Renal cortical epithelial cell (primary cell): ENCODE results near the gene JMJD6. TPM values are rescaled to one million over a fixed set of nuclear protein-coding genes. Genes with fewer than 3 reads are reported as not detected.
"Not testable (repeated sequence)": the region's sequence is repeated elsewhere in the genome, so short reads cannot be mapped to it uniquely, and the experiment has no call there.

Source experiments
- DNase-seq: peaks from one replicate; pipeline ENCODE4 v3.0.0-alpha.2; 2011; ENCODE audit warnings: low read depth
- total RNA-seq: library from RNA; depleted of rRNA; stranded (reverse); fragments of >200 nt; gene quantifications from 2 replicates; pipeline ENCODE4 v1.2.3, GENCODE V29; 2014

Gene JMJD6
- total RNA-seq, 1 donor from 2014 or later, result 18.2 TPM

DNA sequence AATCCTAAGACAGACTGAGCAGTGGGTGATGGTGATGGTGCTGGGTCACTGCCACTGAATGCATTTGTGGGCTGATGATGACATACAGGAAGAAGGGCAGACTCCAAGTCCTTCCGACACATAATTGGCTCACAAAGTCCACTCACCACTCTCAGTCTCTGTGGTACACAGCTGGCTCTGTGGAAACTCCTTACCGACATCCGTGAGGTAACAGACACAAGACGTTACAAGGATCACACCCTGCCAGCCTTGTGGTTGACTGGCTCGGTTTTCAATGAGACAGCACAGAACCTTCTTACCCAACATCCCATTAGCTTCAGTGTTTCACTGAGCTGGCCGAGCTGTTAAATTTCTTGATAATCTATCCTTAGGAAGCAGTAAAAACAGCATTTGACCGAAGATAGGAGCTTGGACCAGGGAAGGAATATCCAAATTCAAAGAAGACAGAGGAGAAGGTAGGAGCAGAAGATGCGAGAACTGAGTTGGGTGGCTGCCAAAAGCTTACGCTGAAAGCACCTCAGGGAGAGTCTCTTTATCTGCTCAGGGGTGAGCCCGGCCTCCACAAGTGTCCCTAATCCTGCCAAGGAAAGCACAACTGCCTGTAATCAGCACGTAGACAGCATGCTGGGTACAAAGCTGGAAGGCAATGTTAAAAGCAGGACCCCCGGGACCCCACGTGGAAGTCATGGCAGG lies 10.1 kb downstream of the JMJD6 start:
- peak; percentile 72 for DNase-seq

DNA sequence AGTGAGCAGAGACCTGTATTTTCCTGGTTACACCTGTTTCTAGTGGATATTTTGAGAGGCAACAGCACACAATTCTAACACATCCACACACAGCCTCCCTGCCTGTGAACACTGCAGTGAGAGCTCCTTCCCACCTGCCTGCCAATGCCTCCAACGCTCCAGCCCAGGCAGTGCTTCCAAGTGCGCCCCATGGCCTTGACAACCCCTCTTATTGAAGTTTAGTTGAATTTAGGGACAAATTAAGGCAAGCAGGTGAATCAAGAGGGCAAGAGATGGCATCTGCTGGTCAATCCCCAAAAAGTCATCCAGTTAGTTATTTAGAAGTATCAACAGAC lies 10.9 kb downstream of the JMJD6 start:
- DNase-seq, result no peak

DNA sequence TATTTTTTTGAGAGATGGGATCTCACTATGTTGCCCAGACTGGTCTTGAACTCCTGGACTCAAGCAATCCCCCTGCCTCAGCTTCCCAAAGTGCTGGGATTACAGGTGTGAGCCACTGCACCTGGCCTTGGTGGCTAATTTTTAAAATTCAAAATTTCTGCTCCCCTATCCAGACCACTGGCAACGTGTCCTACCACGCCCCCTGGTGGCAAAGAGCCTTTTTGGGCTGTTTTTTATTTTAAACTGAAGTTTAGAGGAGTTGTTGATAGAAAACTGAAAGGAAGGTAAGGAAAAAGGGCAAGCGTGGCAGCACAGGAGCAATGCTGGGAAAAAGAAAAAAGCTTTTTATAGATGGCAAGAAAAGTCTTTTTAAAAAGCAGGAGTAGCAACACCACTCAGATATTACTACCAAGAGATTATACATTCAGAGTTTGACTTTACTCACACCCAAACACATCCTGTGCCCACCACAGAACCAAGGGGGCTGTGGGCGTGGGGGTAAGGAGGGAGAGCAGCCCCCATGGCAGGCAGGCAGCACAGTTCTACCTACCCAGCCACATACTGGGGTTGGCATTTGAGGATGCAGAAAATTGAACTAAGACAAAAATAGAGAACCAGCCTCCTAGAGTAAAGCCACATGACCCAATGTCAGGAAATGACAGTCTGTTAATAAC lies 11.4 kb downstream of the JMJD6 start:
- DNase-seq, result no peak

DNA sequence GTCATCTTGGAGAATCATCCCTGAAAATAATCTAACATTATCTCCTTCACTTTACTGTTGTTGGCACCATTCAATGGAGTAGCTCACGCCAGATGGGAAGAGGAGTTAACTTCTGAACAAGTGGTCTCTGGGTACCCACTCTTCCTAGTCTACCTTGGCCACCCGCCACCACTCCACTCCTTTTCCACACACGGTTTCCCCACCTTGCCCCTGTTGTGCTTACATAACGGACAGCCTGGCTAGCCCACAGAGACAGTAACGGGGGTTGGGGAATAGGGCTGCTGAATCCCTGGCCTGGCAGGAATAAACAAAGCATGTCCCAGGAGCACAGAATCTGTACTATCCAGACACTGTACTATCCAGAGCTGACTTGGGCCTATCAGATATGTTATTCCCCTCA lies 12.1 kb downstream of the JMJD6 start:
- DNase-seq, result no peak

DNA sequence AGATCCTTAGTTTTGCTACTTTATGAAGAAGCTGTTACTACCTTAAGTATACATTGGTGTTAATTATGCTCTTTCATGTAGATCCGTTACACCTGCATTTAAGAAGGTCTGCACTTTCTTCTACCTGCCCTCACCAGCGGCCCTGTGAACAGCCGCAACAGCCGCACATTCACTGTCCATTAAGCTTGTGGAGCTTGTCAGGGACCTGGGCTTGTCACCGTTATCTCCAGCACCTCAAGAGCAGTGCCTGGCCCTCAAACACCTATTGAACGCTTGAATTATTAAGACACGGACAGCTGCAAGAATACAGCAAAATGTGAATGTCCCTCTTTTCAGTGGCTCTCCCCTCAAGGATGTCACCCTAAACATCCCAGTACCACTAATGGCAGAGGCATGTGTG lies 12.6 kb downstream of the JMJD6 start:
- DNase-seq, result no peak

DNA sequence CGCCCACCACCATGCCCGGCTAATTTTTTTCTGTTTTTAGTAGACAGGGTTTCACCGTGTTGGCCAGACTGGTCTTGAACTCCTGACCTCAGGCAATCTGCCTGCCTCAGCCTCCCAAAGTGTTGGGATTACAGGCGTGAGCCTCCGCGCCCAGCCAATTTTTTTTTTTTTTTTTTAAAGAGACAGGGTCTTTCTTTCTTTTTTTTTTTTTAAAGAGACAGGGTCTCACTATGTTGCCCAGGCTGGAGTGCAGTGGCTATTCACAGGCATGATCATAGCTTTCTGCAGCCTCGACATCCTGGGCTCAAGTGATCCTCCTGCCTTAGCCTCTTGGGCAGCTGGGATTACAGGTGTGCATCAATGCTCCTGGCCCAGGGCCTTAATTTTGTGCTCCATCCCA lies 14.1 kb downstream of the JMJD6 start:
- DNase-seq, result not testable (repeated sequence)

DNA sequence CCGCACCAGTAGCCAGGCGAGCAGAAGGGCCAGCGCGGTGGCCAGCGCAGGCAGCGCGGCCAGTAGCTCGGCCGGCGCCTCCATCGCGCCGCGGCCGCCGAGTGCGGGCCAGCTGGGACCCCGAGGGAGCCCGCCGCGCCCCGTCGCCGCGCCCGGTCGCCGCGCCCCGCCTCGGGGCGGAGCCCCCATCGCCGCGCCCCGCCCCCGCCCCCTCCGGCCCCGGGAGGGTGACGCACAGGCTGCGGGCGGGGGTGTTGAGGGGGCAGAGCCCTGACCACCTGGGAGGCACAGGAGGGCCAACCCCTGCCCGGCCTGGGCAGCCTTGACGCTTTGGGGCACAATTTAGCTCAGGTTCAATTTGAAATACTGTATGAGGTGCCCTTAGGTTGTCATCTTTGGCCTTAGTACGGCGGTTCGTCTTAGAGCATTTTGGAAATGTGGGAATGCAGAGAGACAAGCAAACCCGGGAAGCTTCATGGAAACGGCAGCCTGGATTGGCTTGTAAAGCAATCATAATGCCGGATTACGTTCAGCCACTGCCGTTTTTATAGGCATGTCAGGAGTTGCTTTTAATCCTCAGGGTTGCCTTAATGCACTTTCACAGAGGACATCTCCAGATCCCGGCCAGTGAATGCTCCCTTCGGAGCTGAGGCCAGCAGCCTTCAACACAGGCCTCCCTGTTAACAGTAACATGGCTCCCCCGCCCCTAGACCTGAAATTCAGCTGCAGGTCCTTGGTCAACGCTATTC lies 15.4 kb downstream of the JMJD6 start, which contains the start of gene MXRA7:
Gene MXRA7, minus strand, starts transcription at position 103 of the 749 bp plus-strand sequence. Its CDS starts 19 bp downstream, at position 84.
- DNase-seq, result no peak

DNA sequence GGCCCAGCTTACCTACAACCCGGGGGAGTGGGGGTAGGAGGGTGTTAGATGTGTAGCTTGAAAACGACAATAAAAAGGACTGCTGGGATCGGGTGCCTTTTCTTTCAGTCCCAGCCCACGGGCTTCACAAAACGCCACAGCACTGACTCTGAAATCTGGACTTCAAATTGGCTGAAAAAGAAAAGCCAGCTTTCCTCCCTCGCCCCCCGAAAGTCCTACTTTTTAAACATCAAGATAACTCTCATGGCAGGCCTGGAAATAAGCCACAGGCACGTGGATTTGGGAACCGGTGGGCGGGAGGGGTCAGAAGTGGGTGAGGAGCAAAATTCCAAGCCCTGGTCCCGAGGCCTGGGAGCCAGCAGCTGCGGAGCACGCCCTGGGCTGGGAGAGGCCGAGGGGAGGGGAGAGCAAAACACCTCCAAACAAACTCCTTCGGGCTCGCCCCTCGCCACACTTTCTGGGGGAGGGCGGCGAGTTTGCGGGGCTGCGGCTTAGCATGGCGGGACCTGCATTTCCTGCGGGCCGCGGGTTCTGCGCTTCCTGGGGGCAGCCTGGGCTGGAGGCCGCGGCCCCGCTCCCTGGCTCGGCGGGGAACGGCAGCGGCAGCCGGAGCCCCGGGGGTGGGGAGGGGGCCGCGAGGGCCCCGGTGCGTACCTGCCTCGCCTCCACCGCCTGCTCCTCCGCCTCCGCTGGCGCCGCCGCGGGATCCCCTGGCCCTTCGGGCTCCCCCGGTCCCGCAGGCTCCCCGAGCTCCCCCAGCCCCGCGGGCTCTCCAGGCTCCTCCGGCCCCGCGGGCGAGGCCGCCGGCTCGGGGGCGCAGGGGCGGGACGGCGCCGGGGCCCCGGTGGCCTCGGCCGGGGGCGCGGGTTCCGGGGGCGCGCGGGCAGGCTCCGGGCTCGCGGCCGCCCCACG lies 16.2 kb downstream of the JMJD6 start:
- DNase-seq, result not testable (repeated sequence)

DNA sequence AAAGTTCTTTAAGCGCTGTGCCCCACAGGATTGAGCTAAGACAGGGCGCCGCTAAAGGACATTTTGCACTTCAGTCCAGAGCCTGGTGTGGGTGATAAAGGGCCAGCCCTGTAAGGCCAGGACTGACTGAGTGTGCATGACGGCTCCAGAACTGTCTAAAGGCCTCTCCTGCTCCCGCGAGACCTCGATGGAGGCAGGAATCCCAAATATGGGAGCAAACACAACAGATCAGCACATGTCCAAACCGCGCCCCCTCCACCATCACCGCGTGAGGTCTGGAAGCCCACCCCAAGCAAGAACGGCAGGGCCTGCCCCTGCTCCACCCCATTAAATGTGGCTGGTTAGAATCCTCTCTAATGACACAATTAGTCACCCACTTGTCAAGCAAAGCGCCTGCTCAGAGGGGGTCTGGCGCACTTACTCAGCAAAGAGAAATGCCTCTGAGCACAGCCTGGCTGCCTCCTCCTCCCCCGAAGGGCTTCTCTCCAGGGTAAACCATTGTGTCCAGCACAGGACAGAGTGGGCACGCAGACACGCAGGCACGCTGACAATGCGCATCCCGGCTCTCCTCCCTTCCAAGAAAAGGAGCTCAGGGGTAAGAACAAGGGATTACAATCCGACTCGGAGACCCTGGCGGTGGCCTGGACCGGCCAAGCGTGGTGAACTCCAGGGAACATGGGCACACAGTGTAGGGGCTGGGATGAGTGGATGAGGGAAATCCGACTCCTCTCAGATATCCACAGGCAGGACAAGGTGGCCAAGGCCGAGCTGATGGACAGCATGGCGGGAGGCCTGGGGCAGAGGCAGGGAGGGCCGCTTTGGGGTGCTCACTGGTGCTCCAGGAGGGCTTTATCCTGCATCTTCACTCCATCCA lies 17.1 kb downstream of the JMJD6 start:
- DNase-seq, result peak; percentile 89

DNA sequence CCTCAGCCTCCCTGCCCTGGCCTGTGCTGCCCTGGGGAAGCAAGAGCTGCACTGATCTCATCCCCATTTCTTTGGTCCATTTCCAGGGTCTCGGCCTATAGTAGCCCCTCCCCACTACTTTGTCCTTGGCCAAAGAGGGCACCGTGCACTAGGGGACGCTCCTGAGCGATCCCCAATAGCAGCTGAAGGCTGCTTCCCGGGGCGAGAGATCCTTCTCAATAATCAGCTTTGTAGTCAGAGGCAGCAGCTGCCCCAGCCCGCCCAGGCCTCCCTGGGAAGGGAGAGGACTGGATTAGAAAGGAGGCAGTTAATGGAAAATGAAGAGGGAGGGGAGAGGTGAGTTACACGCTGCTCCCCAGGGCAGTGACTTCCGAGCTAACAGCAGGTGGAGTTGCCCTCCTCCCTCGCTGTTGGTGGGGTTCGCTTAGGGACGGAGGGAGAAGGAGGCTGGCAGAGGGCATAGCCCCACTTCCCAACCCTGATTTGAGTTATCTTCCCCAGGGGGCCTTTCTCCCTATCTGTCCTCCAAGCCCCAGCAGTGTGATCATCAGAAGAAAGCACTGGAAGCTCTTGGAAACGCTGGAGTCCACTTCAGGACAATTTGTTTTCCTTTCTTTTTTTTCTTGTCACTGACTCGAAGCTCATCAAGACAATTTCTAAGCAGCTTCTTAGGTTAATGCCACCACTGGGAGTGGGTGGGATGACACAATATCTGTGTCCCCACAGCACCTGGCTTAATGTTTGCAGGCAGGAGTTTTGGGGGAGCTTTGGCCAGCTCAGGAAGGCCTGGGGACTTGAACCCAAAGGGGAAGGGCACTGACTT lies 18.2 kb downstream of the JMJD6 start:
- DNase-seq, result no peak

DNA sequence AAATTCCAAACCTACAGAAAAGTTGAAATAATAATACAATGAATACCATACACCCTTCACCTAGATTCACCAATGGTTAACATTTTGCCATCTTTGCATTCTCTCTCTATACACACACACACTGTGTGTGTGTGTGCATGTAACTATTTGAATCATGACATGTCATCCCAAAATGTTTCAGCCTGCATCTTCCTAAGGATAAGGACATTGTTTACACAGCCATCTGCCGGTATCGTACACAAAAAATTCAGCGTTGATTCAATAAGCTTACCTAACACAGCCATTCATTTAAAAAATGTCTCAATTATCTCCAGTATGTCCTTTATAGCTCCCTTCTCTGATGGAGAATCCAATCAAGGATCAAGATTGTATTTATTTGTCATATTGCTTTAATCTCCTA lies 19.6 kb downstream of the JMJD6 start:
- DNase-seq, result no peak

DNA sequence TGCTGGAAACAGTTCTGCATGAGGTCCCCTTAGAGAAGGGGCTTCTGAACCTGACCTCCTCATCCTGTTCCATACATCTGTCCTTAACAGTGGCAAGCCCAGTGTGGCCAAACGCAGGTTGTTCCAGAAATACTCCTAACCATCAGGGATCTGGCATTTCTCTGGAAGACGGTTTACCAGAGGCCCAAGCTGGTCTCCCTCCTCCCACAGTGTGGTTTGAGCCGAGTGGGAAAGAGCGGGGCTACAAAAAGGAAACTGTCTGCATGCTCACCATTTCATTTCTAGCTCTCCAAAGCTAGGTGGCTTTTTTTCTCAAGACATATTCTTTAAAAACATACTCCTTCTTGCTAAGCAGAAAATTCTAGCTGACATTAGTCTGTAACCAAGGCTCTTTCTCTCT lies 21.6 kb downstream of the JMJD6 start:
- no peak for DNase-seq

DNA sequence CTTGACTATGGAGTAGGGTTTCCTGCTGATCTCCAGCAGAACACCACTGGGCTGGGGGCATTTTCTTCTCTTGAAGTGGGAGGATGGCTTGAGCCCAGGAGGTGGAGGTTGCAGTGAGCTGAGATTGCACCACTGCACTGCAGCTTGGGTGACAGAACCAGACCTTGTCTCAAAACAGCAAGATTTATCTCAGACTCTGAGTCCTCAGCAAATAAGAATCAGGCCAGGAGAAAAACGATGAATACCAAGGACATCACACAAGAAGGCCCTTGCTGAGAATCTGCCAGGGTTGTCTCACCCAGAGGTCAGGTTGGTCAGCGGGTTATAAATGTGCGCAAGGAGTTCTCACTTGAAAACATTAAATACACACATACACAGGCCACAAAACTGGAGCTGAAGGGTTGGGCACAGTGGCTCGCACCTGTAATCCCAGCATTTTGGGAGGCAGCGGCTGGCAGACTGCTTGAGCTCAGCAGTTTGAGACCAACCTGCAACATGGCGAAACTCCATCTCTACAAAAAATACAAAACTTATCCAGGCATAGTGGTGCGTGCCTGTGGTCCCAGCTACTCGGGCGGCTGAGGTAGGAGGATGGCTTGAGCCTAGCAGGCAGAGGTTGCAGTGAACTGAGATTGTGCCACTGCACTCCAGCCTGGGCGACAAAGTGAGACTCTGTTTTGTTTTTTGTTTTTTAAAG lies 23.3 kb downstream of the JMJD6 start:
- DNase-seq, result no peak

DNA sequence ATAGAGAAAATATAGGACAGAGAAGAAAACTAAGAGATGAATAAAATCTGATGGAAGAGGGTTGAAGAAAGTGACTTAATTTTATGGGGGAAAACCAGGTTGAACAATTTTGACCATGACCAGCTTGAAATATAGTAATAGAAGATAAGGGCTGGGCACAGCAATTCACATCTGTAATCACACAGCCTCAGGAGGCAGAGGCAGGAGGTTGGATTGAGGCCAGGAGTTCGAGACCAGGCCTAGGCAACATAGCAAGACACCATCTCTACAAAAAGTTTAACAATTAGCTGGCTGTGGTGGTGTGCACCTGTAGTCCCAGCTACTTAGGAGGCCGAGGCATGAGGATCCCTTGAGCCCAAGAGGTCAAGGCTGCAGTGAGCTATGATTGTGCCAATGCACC lies 24.3 kb downstream of the JMJD6 start:
- DNase-seq, result no peak

DNA sequence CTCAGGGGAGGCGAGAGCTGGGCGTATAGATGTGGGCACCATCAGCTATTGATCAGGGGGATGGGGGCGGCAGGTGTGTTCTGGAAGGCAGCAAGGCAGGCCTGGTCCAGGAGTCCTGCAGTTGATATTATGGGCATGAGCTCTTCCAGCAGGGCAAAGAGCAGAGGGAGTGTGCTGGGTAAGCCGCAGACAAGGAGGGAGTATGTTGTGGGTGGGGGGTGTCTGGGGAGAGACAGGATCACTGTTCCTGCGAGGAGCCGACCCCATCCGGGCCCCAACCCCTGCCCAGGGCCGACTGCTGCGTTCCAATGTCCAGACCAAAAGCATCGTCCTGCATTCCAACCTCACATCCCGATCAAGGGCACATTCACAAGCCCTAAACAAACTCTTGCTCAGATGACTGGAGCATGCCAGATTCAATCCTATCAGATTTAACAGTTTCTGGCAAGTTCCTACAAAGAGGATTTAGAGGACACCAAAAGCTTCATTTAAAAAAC lies 24.9 kb downstream of the JMJD6 start:
- DNase-seq, result no peak

DNA sequence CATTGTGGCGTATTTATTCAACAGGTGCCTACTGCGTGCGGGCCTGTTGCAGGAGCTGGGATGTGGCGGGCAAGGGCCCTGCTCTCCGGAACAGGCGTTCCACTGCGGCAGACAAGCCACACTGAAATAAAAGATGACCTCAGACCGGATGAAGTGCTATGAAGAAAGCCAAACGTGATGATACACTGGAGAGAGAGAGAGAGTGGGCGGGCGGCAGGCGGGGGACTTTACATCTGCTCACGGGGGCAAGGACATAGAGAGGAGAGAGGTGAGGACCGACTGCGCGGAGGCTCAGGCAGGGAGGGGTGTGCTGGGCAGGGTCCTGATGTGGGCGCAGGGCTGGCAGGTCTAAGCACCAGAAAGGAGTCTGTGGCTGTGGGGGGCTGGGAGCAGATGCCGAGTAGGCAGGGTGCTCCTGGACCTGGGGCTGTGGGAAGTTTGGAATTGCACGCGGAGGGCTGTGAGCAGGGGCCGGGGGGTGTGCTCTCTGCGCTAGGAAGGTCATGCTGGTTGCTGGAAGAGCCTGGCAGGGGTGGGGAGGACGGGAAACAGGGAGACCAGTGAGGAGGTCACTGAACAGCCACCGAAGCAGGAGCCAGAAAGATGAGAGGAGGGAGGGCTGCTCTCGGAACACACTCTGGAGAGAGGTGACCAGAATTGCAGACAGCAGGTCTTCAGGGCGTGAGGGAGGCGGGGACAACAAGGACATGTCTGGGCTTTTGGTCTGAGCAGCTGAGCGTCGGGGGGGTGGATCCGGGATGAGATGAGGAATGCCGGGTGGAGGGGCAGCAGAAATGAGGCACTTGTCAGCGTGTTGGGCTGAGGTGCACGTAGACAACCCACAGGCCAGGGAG lies 25.6 kb downstream of the JMJD6 start:
- no peak for DNase-seq

DNA sequence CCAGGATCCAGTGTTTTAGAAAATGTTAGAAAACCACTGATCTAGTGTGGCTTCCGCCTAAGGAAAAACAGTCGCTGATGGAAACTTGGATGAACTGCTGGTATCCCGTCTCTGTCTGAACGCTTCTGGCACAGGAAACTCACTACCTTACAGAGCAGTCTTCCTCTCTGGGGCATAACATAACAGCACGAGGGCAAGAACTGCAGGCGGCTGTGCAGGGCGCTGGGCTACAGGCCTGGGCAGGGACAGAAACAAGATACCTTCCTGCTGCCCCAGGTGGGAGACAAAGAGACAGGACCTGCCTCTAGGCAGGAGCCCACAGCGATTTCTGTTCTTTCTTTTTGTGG lies 26.2 kb downstream of the JMJD6 start:
- DNase-seq, result no peak

DNA sequence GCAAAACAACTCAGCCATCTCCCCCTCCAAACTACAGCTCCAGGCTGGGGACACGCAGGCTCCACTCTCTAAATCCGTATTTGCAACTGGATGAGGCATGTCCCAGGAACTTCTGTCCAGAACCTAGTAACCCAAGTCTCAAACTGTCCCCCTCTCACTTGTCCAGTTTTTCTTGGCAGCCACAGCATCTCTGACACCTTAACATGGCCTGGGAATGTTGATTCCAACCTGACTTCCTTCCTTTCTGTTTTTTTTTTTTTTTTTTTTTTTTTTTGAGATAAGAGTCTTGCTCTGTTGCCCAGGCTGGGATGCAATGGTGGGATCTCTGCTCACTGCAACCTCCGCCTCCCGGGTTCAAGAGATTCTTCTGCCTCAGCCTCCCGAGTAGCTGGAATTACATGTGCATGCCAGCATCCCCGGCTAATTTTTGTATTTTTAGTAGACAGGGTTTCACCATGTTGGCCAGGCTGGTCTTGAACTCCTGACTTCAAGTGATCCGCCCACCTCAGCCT lies 27.9 kb downstream of the JMJD6 start:
- DNase-seq, result not testable (repeated sequence)
